OCI-LY7 (cell line): Measurements from ENCODE around the gene SELENOK. TPM values are rescaled to one million over a fixed set of nuclear protein-coding genes. Genes with fewer than 3 reads are reported as not detected.

ENCODE experiments used
- BruUV-seq: library from RNA; stranded (reverse); fragments of 400-500 nt; replicated peaks from 2 replicates; lab custom pipeline; 2021; lab: Mats Ljungman, UMichigan
- CTCF ChIA-PET: fragments of 300-600 bp; sonication (Branson Sonifier 250); formaldehyde crosslinking; loops from one replicate; lab custom pipeline; 2022; ENCODE audit warnings: antibody characterized with exemption; ENCODE audit not compliant: unreplicated experiment; lab: Charles Lee
- POLR2A ChIA-PET: fragments of 300-600 bp; sonication (Branson Sonifier 250); formaldehyde crosslinking; loops from one replicate; lab custom pipeline; 2022; ENCODE audit warnings: antibody characterized with exemption; lab: Charles Lee
- DNase-seq: peaks from one replicate; pipeline ENCODE4 v3.0.0-alpha.2; 2015; ENCODE audit warnings: low spot score
- H2AFZ ChIP-seq: fragments of 200-600 bp; sonication (generic), shearing (Covaris generic); 2 replicates; pipeline ENCODE4 v1.6.1; 2014; ENCODE audit warnings: mild to moderate bottlenecking, antibody characterized with exemption, low read length, moderate library complexity
- H3K27ac ChIP-seq: fragments of 200-600 bp; sonication (generic); 2 replicates; pipeline ENCODE4 v1.5.1; 2014; ENCODE audit warnings: mixed run types, low read depth, mild to moderate bottlenecking, moderate library complexity, low read length, inconsistent platforms; ENCODE audit not compliant: poor library complexity, severe bottlenecking
- H3K36me3 ChIP-seq: fragments of 200-600 bp; sonication (generic); 2 replicates; pipeline ENCODE4 v1.6.1; 2014; ENCODE audit warnings: mild to moderate bottlenecking, antibody characterized with exemption, low read length, moderate library complexity, mixed read lengths; ENCODE audit not compliant: insufficient read depth
- H3K4me1 ChIP-seq: fragments of 200-600 bp; sonication (generic); 2 replicates; pipeline ENCODE4 v1.5.1; 2014; ENCODE audit warnings: mild to moderate bottlenecking, low read length; ENCODE audit not compliant: insufficient read depth, poor library complexity, severe bottlenecking
- H3K4me2 ChIP-seq: fragments of 200-600 bp; sonication (generic); 2 replicates; pipeline ENCODE4 v1.6.1; 2014; ENCODE audit warnings: mild to moderate bottlenecking, low read length
- H3K4me3 ChIP-seq: fragments of 200-600 bp; sonication (generic); 2 replicates; pipeline ENCODE4 v1.5.1; 2014; ENCODE audit warnings: mild to moderate bottlenecking, low read depth, low read length; ENCODE audit not compliant: poor library complexity, severe bottlenecking
- H3K79me2 ChIP-seq: fragments of 200-600 bp; sonication (generic); 2 replicates; pipeline ENCODE4 v1.6.1; 2016; ENCODE audit warnings: low read depth, mild to moderate bottlenecking, low read length, moderate library complexity, mixed read lengths; ENCODE audit not compliant: insufficient read depth
- H3K9me2 ChIP-seq: fragments of 200-600 bp; sonication (generic); 2 replicates; pipeline ENCODE4 v1.6.1; 2016; ENCODE audit warnings: mild to moderate bottlenecking, low read length, mixed read lengths; ENCODE audit not compliant: insufficient read depth
- H3K9me3 ChIP-seq: fragments of 200-600 bp; sonication (generic); 2 replicates; pipeline ENCODE4 v1.6.1; 2014; ENCODE audit warnings: mild to moderate bottlenecking, mixed run types, low read length, mixed read lengths
- H4K20me1 ChIP-seq: fragments of 200-600 bp; sonication (generic); 2 replicates; pipeline ENCODE4 v1.6.1; 2014; ENCODE audit warnings: mild to moderate bottlenecking, antibody characterized with exemption, low read length, moderate library complexity, mixed read lengths; ENCODE audit not compliant: insufficient read depth
- CTCF ChIP-seq: fragments of 200-600 bp; sonication (generic); conservative IDR thresholded peaks from 2 replicates; pipeline ENCODE4 v1.5.1; 2014; ENCODE audit warnings: mild to moderate bottlenecking, antibody characterized with exemption, low read length, moderate library complexity, mixed read lengths
- EZH2phosphoT487 ChIP-seq: fragments of 200-600 bp; sonication (generic); IDR thresholded peaks from 2 replicates; pipeline ENCODE4 v1.6.1; 2018; ENCODE audit warnings: low read depth, borderline replicate concordance, mild to moderate bottlenecking, mixed run types, antibody characterized with exemption, low read length, moderate library complexity, mixed read lengths
- intact Hi-C: fragments of 100-400 bp; cut with micrococcal nuclease; formaldehyde crosslinking; loops from one replicate; pipeline ENCODE4 v1.10.0; 2022; ENCODE audit not compliant: unreplicated experiment
- total RNA-seq, 2 experiments: library from RNA; depleted of rRNA in 1 of 2; stranded (reverse); fragments of >200 nt in 1 of 2; shearing (Covaris generic) in 1 of 2; gene quantifications; 2 replicates each; pipeline ENCODE4 v1.2.3, GENCODE V29; 2014 to 2022

SELENOK gene
- total RNA-seq, 2 experiments from 2014 or later = 36.7 to 48.7 TPM

GRCh38 chr3:53899750-53900149 is 8.1 kb upstream of the SELENOK start:
- Histone ChIP-seq H2AFZ (no peak overlapping the region), H3K9me2 (no peaks in the 10 kb centered on the region), H3K4me3 (no peak overlapping the region), H3K79me2 (no peaks in the 10 kb centered on the region), H3K9me3 (no peaks in the 10 kb centered on the region), H3K36me3 (no peaks in the 10 kb centered on the region), H4K20me1 (no peaks in the 10 kb centered on the region), H3K4me2 (no peak overlapping the region), H3K4me1 (no peaks in the 10 kb centered on the region), H3K27ac (no peak overlapping the region)
- ChIA-PET POLR2A (no interaction called here), CTCF (no interaction called here)
- intact Hi-C loops = no loop called here
- no peak for DNase-seq
- no peak for TF ChIP-seq CTCF
- TF ChIP-seq EZH2phosphoT487 = no peak
- BruUV-seq = no TSS peak

GRCh38 chr3:53892286-53892637 is 603 bp upstream of the SELENOK start:
- POLR2A ChIA-PET = interaction anchor here (0.7 to 2.6 kb wide), 3 partner anchors 9 to 643 kb away, joined by 3 to 15 read pairs (median 3); partner anchors contain the start of gene ACTR8
- Histone ChIP-seq H3K4me3 (peak overlapping the region; percentile 92), H3K36me3 (peaks cover 17% of the 10 kb centered on the region), H2AFZ (peak overlapping the region; percentile 94), H3K27ac (peak overlapping the region; percentile 45), H3K9me3 (no peaks in the 10 kb centered on the region), H3K4me1 (peaks cover 21% of the 10 kb centered on the region), H4K20me1 (no peaks in the 10 kb centered on the region), H3K4me2 (peak overlapping the region; percentile 67), H3K79me2 (peaks cover 26% of the 10 kb centered on the region), H3K9me2 (no peaks in the 10 kb centered on the region)
- TSS peak; percentile 99 for BruUV-seq
- CTCF ChIA-PET = no interaction called here
- no peak for DNase-seq
- TF ChIP-seq CTCF = no peak
- no peak for TF ChIP-seq EZH2phosphoT487
- intact Hi-C loops = loop anchor here (5.0 kb wide), 1 partner anchor 545 kb away; the partner anchor contains the start of gene DCP1A

DNA sequence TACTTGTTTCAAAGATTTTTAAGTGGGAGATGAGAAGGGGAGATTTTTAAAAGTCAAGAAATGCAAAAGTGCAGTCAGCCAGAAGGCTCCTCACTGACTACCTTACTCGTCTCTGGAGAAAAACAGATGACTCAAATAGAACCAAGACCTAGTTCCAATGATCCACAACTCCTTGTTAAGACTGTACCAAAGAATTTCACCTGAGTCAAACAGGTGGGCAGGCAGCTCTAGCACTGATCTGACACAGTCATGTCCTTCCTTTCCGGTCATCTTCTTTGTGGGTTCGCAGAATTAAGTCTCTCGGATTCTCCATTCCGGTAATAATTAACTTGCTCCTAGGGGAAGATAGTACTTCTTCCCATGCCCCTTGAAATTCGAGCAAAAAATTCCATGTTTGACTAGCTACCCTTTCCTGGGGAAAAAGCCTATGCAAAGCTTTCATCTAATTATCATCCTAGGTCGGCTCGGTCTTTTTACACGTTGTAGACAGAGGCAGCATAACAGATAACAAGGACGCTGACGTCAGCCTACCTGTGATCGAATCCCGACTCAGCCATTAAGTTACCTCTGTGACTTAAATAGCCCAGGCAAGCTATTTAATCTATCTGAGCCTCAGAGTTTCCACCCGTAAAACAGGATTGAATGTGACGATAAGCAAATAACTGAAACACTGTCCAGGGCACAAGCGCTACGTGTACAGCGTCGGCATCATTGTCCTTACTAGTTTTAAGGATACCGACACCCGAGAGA is 758 bp downstream of the SELENOK start:
- peaks cover 30% of the 10 kb centered on the region for H3K36me3 ChIP-seq

More for the DNA sequence above, 758 bp downstream of the SELENOK start:
- Histone ChIP-seq H3K9me2 (no peaks in the 10 kb centered on the region), H3K9me3 (no peaks in the 10 kb centered on the region), H4K20me1 (no peaks in the 10 kb centered on the region), H3K4me3 (peak overlapping the region; percentile 92), H3K79me2 (peaks cover 26% of the 10 kb centered on the region), H3K27ac (peak overlapping the region; percentile 44), H3K4me2 (peak overlapping the region; percentile 84), H3K4me1 (peaks cover 21% of the 10 kb centered on the region), H2AFZ (peak overlapping the region; percentile 94; the same call in 1 of the 2 replicates)
- CTCF ChIA-PET = no interaction called here
- TF ChIP-seq CTCF = no peak
- peak; percentile 55 for DNase-seq
- POLR2A ChIA-PET = interaction anchor here (0.6 to 2.6 kb wide), 4 partner anchors 9 to 552 kb away, joined by 3 to 15 read pairs (median 4); partner anchors contain the start of gene ACTR8
- intact Hi-C loops = loop anchor here (2.0 to 5.0 kb wide), 2 partner anchors 46 to 544 kb away; partner anchors contain the start of gene DCP1A
- TSS peak; percentile 80 for BruUV-seq
